ENCODE results near the gene IFT122.
A peak's percentile ranks its signal among the peaks of the same experiment; 100 is the strongest.

Gene IFT122

GRCh38 chr3:129560269-129560787 is 120.3 kb downstream of the IFT122 start:
- intact Hi-C loops (cut with micrococcal nuclease): no loop called here
- no peaks in the 10 kb centered on the region for H3K9me3 Mint-ChIP-seq
- no peak overlapping the region for H3K4me3 Mint-ChIP-seq
- no peak overlapping the region for H3K27ac Mint-ChIP-seq
- H3K36me3 Mint-ChIP-seq (ENCODE audit: low read depth): peaks cover 100% of the 10 kb centered on the region
- H3K27me3 Mint-ChIP-seq: no peaks in the 10 kb centered on the region
- peaks cover 27% of the 10 kb centered on the region for H3K4me1 Mint-ChIP-seq (ENCODE audit: low read depth)

GRCh38 chr3:129560911-129561594 is 121.0 kb downstream of the IFT122 start:
- intact Hi-C loops (cut with micrococcal nuclease): no loop called here
- H3K9me3 Mint-ChIP-seq: no peaks in the 10 kb centered on the region
- no peak overlapping the region for H3K4me3 Mint-ChIP-seq
- H3K27ac Mint-ChIP-seq: no peak overlapping the region
- H3K4me1 Mint-ChIP-seq (ENCODE audit: low read depth): peaks cover 22% of the 10 kb centered on the region
- H3K36me3 Mint-ChIP-seq (ENCODE audit: low read depth): peaks cover 100% of the 10 kb centered on the region
- H3K27me3 Mint-ChIP-seq: no peaks in the 10 kb centered on the region

- Mint-ChIP-seq H3K4me1 (ENCODE audit: low read depth) (peaks cover 15% of the 10 kb centered on the region), H3K27me3 (no peaks in the 10 kb centered on the region), H3K9me3 (no peaks in the 10 kb centered on the region), H3K27ac (no peak overlapping the region), H3K4me3 (no peak overlapping the region), H3K36me3 (ENCODE audit: low read depth) (peaks cover 100% of the 10 kb centered on the region)
- intact Hi-C loops (cut with micrococcal nuclease): no loop called here
These were observed 121.7 kb downstream of the IFT122 start for GRCh38 chr3:129561619-129562248.

GRCh38 chr3:129562803-129563202 is 122.8 kb downstream of the IFT122 start:
- Mint-ChIP-seq H3K9me3 (no peaks in the 10 kb centered on the region), H3K27me3 (no peaks in the 10 kb centered on the region), H3K27ac (no peak overlapping the region), H3K4me3 (no peak overlapping the region), H3K4me1 (ENCODE audit: low read depth) (peaks cover 10% of the 10 kb centered on the region), H3K36me3 (ENCODE audit: low read depth) (peaks cover 100% of the 10 kb centered on the region)
- intact Hi-C loops (cut with micrococcal nuclease): no loop called here

- Mint-ChIP-seq H3K9me3 (no peaks in the 10 kb centered on the region), H3K27me3 (no peaks in the 10 kb centered on the region), H3K4me1 (ENCODE audit: low read depth) (peaks cover 7% of the 10 kb centered on the region), H3K36me3 (ENCODE audit: low read depth) (peaks cover 100% of the 10 kb centered on the region), H3K27ac (no peak overlapping the region), H3K4me3 (no peak overlapping the region)
- intact Hi-C loops (cut with micrococcal nuclease): no loop called here
These were observed 123.3 kb downstream of the IFT122 start for GRCh38 chr3:129563332-129563731.

- H3K4me1 Mint-ChIP-seq (ENCODE audit: low read depth): peaks cover 5% of the 10 kb centered on the region
- H3K27me3 Mint-ChIP-seq: no peaks in the 10 kb centered on the region
- H3K27ac Mint-ChIP-seq: no peak overlapping the region
- H3K4me3 Mint-ChIP-seq: no peak overlapping the region
- peaks cover 100% of the 10 kb centered on the region for H3K36me3 Mint-ChIP-seq (ENCODE audit: low read depth)
- intact Hi-C loops (cut with micrococcal nuclease): no loop called here
- no peaks in the 10 kb centered on the region for H3K9me3 Mint-ChIP-seq
These were observed 124.0 kb downstream of the IFT122 start for GRCh38 chr3:129563850-129564535.

- no peaks in the 10 kb centered on the region for H3K27me3 Mint-ChIP-seq
- H3K4me1 Mint-ChIP-seq (ENCODE audit: low read depth): peaks cover 13% of the 10 kb centered on the region
- H3K27ac Mint-ChIP-seq: no peak overlapping the region
- H3K36me3 Mint-ChIP-seq (ENCODE audit: low read depth): peaks cover 100% of the 10 kb centered on the region
- H3K4me3 Mint-ChIP-seq: no peak overlapping the region
- H3K9me3 Mint-ChIP-seq: no peaks in the 10 kb centered on the region
- intact Hi-C loops (cut with micrococcal nuclease): no loop called here
These were observed 125.1 kb downstream of the IFT122 start for GRCh38 chr3:129564981-129565644.

GRCh38 chr3:129565902-129566301 is 125.9 kb downstream of the IFT122 start:
- intact Hi-C loops (cut with micrococcal nuclease): no loop called here
- no peaks in the 10 kb centered on the region for H3K27me3 Mint-ChIP-seq
- H3K4me1 Mint-ChIP-seq (ENCODE audit: low read depth): peaks cover 10% of the 10 kb centered on the region
- no peak overlapping the region for H3K4me3 Mint-ChIP-seq
- peaks cover 100% of the 10 kb centered on the region for H3K36me3 Mint-ChIP-seq (ENCODE audit: low read depth)
- no peak overlapping the region for H3K27ac Mint-ChIP-seq
- no peaks in the 10 kb centered on the region for H3K9me3 Mint-ChIP-seq

- Mint-ChIP-seq H3K27ac (no peak overlapping the region), H3K4me1 (ENCODE audit: low read depth) (peaks cover 9% of the 10 kb centered on the region), H3K27me3 (no peaks in the 10 kb centered on the region), H3K9me3 (no peaks in the 10 kb centered on the region), H3K36me3 (ENCODE audit: low read depth) (peaks cover 100% of the 10 kb centered on the region), H3K4me3 (no peak overlapping the region)
- intact Hi-C loops (cut with micrococcal nuclease): no loop called here
These were observed 127.2 kb downstream of the IFT122 start for GRCh38 chr3:129567176-129567705.

GRCh38 chr3:129567939-129568338 is 127.9 kb downstream of the IFT122 start:
- Mint-ChIP-seq H3K4me1 (ENCODE audit: low read depth) (peaks cover 9% of the 10 kb centered on the region), H3K4me3 (no peak overlapping the region), H3K27ac (no peak overlapping the region), H3K9me3 (no peaks in the 10 kb centered on the region), H3K36me3 (ENCODE audit: low read depth) (peaks cover 100% of the 10 kb centered on the region), H3K27me3 (no peaks in the 10 kb centered on the region)
- intact Hi-C loops (cut with micrococcal nuclease): no loop called here

- Mint-ChIP-seq H3K36me3 (ENCODE audit: low read depth) (peaks cover 100% of the 10 kb centered on the region), H3K27ac (peak overlapping the region; percentile 34), H3K4me3 (no peak overlapping the region), H3K9me3 (no peaks in the 10 kb centered on the region), H3K4me1 (ENCODE audit: low read depth) (peaks cover 9% of the 10 kb centered on the region), H3K27me3 (no peaks in the 10 kb centered on the region)
- intact Hi-C loops (cut with micrococcal nuclease): no loop called here
These were observed 129.8 kb downstream of the IFT122 start for GRCh38 chr3:129569856-129570255.

Measured in dendritic cell treated with granulocyte-macrophage colony-stimulating factor and Interleukin-4, amounts not matched to agents 40 ng/mL and 50 ng/mL, for 4 days (primary cell).